ENCODE results near the gene FMNL1. TPM values are rescaled to one million over a fixed set of nuclear protein-coding genes. Genes with fewer than 3 reads are reported as not detected.

Gene FMNL1
- total RNA-seq, 1 experiment from 2014 or later = 3.0 TPM

- ChIA-PET CTCF (interaction anchor here (2.3 kb wide), 1 partner anchor 9 kb away, joined by 11 read pairs; no protein-coding TSS in a partner anchor), POLR2A (interaction anchor here (0.5 to 1.9 kb wide), 3 partner anchors 49 to 92 kb away, joined by 3 to 7 read pairs (median 3); partner anchors contain the start of gene HEXIM1)
- no peaks in the 10 kb centered on the region for H3K36me3 Mint-ChIP-seq (ENCODE audit: insufficient read depth, unreplicated experiment)
- no peaks in the 10 kb centered on the region for H3K27me3 ChIP-seq (replicated peaks; ENCODE audit: control insufficient read depth, insufficient read depth, low read length)
- H3K4me1 ChIP-seq = peaks cover 18% of the 10 kb centered on the region
- H3K9me3 ChIP-seq = no peaks in the 10 kb centered on the region
- no TSS peak for BruUV-seq (replicated peaks)
- H3K27ac Mint-ChIP-seq (ENCODE audit: unreplicated experiment) = no peak overlapping the region
- TF ChIP-seq CTCF (IDR thresholded peaks at IDR 0.05; ENCODE audit: insufficient read depth in 1 of 2, low read depth in 1 of 2, low read length in 1 of 2, severe bottlenecking in 1 of 2, unreplicated experiment in 1 of 2) = no peak
- no peaks in the 10 kb centered on the region for H3K9me3 Mint-ChIP-seq (ENCODE audit: unreplicated experiment)
- DNase-seq = no peak
- H3K27me3 Mint-ChIP-seq (ENCODE audit: insufficient read depth, unreplicated experiment) = no peaks in the 10 kb centered on the region
- H3K4me3 ChIP-seq (ENCODE audit: low read depth, low read length) = no peak overlapping the region
- intact Hi-C loops (cut with micrococcal nuclease; ENCODE audit: unreplicated experiment) = no loop called here
- H3K4me1 Mint-ChIP-seq (ENCODE audit: low read depth, unreplicated experiment) = no peaks in the 10 kb centered on the region
- H3K36me3 ChIP-seq (ENCODE audit: control insufficient read depth, insufficient read depth, low read length) = no peaks in the 10 kb centered on the region
- no peak overlapping the region for H3K4me3 Mint-ChIP-seq (ENCODE audit: unreplicated experiment)
Measured at GRCh38 chr17:45227926-45228762, 6.5 kb downstream of the FMNL1 start.

GRCh38 chr17:45228763-45229539 lies 7.3 kb downstream of the FMNL1 start:
- Histone ChIP-seq H3K4me3 (ENCODE audit: low read depth, low read length) (no peak overlapping the region), H3K27me3 (replicated peaks; ENCODE audit: control insufficient read depth, insufficient read depth, low read length) (no peaks in the 10 kb centered on the region), H3K4me1 (peaks cover 18% of the 10 kb centered on the region), H3K36me3 (ENCODE audit: control insufficient read depth, insufficient read depth, low read length) (no peaks in the 10 kb centered on the region), H3K9me3 (no peaks in the 10 kb centered on the region)
- no TSS peak for BruUV-seq (replicated peaks)
- intact Hi-C loops (cut with micrococcal nuclease; ENCODE audit: unreplicated experiment) = no loop called here
- Mint-ChIP-seq H3K27ac (ENCODE audit: unreplicated experiment) (no peak overlapping the region), H3K4me1 (ENCODE audit: low read depth, unreplicated experiment) (no peaks in the 10 kb centered on the region), H3K9me3 (ENCODE audit: unreplicated experiment) (no peaks in the 10 kb centered on the region), H3K27me3 (ENCODE audit: insufficient read depth, unreplicated experiment) (peaks cover 4% of the 10 kb centered on the region), H3K4me3 (ENCODE audit: unreplicated experiment) (no peak overlapping the region), H3K36me3 (ENCODE audit: insufficient read depth, unreplicated experiment) (no peaks in the 10 kb centered on the region)
- ChIA-PET CTCF (interaction anchor here (0.9 to 2.3 kb wide), 3 partner anchors 10 to 93 kb away, joined by 3 to 11 read pairs (median 3); partner anchors contain the start of gene ACBD4), POLR2A (interaction anchor here (0.5 to 1.9 kb wide), 3 partner anchors 29 to 91 kb away, joined by 3 to 7 read pairs (median 7); partner anchors contain the start of gene HEXIM1)
- no peak for TF ChIP-seq CTCF (IDR thresholded peaks at IDR 0.05; ENCODE audit: insufficient read depth in 1 of 2, low read depth in 1 of 2, low read length in 1 of 2, severe bottlenecking in 1 of 2, unreplicated experiment in 1 of 2)
- DNase-seq = peak in 1 of 2 experiments; percentile 53
